ENCODE measurements around the gene ZNF235. TPM values are rescaled to one million over a fixed set of nuclear protein-coding genes. Genes with fewer than 3 reads are reported as not detected.

ZNF235 gene
- total RNA-seq, 1 experiment from 2014 or later, result 1.0 TPM

GRCh38 chr19:44277331-44277730 is 27.5 kb downstream of the ZNF235 start:
- Histone ChIP-seq H2AFZ (ENCODE audit: low read length) (no peak overlapping the region), H3K79me2 (ENCODE audit: low read length) (no peaks in the 10 kb centered on the region), H3K4me2 (ENCODE audit: low read length) (no peak overlapping the region), H3K27ac (ENCODE audit: low read length) (no peak overlapping the region), H3K4me1 (ENCODE audit: insufficient read depth, low read length) (peaks cover 11% of the 10 kb centered on the region), H3K9me2 (replicated peaks; ENCODE audit: low read length) (no peaks in the 10 kb centered on the region), H3F3A (ENCODE audit: low read length, unreplicated experiment) (no peaks in the 10 kb centered on the region), H3K9ac (ENCODE audit: low read length) (no peak overlapping the region), H3K27me3 (ENCODE audit: low read length) (no peaks in the 10 kb centered on the region), H4K20me1 (ENCODE audit: low read length) (no peaks in the 10 kb centered on the region), H3K9me3 (ENCODE audit: low read length) (no peaks in the 10 kb centered on the region), H3K4me3 (ENCODE audit: low read length) (no peak overlapping the region), H3K36me3 (ENCODE audit: low read depth, low read length) (no peaks in the 10 kb centered on the region)
- ChIA-PET POLR2A (ENCODE audit: unreplicated experiment) (no interaction called here), CTCF (no interaction called here)
- TF ChIP-seq EZH2 (IDR thresholded peaks at IDR 0.05; ENCODE audit: low read length, unreplicated experiment) (no peak), EZH2phosphoT487 (IDR thresholded peaks at IDR 0.05; ENCODE audit: borderline replicate concordance, low read length) (no peak), CTCF (conservative IDR thresholded peaks at IDR 0.05; ENCODE audit: low read depth, low read length) (no peak)
- ATAC-seq, result no peak
- intact Hi-C loops (cut with micrococcal nuclease), result no loop called here
- no peak for DNase-seq
- BruUV-seq (replicated peaks), result no TSS peak

- Histone ChIP-seq H3K79me2 (ENCODE audit: low read length) (no peaks in the 10 kb centered on the region), H3K4me2 (ENCODE audit: low read length) (peak overlapping the region; percentile 85)
- intact Hi-C loops (cut with micrococcal nuclease), result no loop called here
Observed at GRCh38 chr19:44260695-44261446, 44.0 kb downstream of the ZNF235 start.

DNA sequence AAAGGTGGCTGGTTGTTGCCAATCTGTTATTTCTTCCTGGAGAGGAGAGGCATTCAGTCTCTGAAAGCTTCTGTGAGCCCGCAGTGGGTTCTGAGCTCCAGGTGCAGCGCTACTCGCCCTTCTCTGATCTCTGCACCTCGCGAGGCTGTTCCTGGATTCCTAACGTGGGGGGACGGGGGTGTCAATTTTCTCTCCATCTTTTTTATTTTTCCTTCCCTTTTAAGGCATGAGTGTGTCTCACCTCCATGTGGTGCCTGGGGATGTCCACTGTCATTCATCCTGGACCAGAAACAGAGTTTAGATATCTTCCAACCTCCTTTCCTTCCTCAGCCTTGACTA is 44.5 kb downstream of the ZNF235 start:
- no peak for DNase-seq

More at GRCh38 chr19:44260695-44261446, 44.0 kb downstream of the ZNF235 start:
- no peaks in the 10 kb centered on the region for H3K9me2 ChIP-seq (replicated peaks; ENCODE audit: low read length)
- H3K4me1 ChIP-seq (ENCODE audit: insufficient read depth, low read length), result peaks cover 12% of the 10 kb centered on the region; the same call in 1 of the 2 replicates
- ChIA-PET POLR2A (ENCODE audit: unreplicated experiment) (no interaction called here), CTCF (no interaction called here)
- no TSS peak for BruUV-seq (replicated peaks)
- DNase-seq (no peak), ATAC-seq (no peak)
- no peak for TF ChIP-seq EZH2 (IDR thresholded peaks at IDR 0.05; ENCODE audit: low read length, unreplicated experiment)
- H2AFZ ChIP-seq (ENCODE audit: low read length), result peak overlapping the region; percentile 95
- no peaks in the 10 kb centered on the region for H4K20me1 ChIP-seq (ENCODE audit: low read length)
- no peaks in the 10 kb centered on the region for H3K9me3 ChIP-seq (ENCODE audit: low read length)
- H3K27me3 ChIP-seq (ENCODE audit: low read length), result no peaks in the 10 kb centered on the region
- no peaks in the 10 kb centered on the region for H3F3A ChIP-seq (ENCODE audit: low read length, unreplicated experiment)
- H3K4me3 ChIP-seq (ENCODE audit: low read length), result peak overlapping the region; percentile 65
- H3K9ac ChIP-seq (ENCODE audit: low read length), result no peak overlapping the region
- H3K27ac ChIP-seq (ENCODE audit: low read length), result no peak overlapping the region
- H3K36me3 ChIP-seq (ENCODE audit: low read depth, low read length), result no peaks in the 10 kb centered on the region

More for the DNA sequence above, 44.5 kb downstream of the ZNF235 start:
- Histone ChIP-seq H3F3A (ENCODE audit: low read length, unreplicated experiment) (no peaks in the 10 kb centered on the region), H3K27ac (ENCODE audit: low read length) (peak overlapping the region; percentile 51), H3K4me1 (ENCODE audit: insufficient read depth, low read length) (peaks cover 12% of the 10 kb centered on the region; the same call in 1 of the 2 replicates), H4K20me1 (ENCODE audit: low read length) (no peaks in the 10 kb centered on the region), H3K4me2 (ENCODE audit: low read length) (peak overlapping the region; percentile 85), H3K4me3 (ENCODE audit: low read length) (peak overlapping the region; percentile 65), H2AFZ (ENCODE audit: low read length) (peak overlapping the region; percentile 95), H3K36me3 (ENCODE audit: low read depth, low read length) (no peaks in the 10 kb centered on the region), H3K79me2 (ENCODE audit: low read length) (no peaks in the 10 kb centered on the region), H3K9me3 (ENCODE audit: low read length) (no peaks in the 10 kb centered on the region), H3K9ac (ENCODE audit: low read length) (peak overlapping the region; percentile 41), H3K27me3 (ENCODE audit: low read length) (no peaks in the 10 kb centered on the region), H3K9me2 (replicated peaks; ENCODE audit: low read length) (no peaks in the 10 kb centered on the region)
- intact Hi-C loops (cut with micrococcal nuclease), result no loop called here
- TF ChIP-seq EZH2 (IDR thresholded peaks at IDR 0.05; ENCODE audit: low read length, unreplicated experiment), result no peak
- no peak for TF ChIP-seq CTCF (conservative IDR thresholded peaks at IDR 0.05; ENCODE audit: low read depth, low read length)
- no peak for TF ChIP-seq EZH2phosphoT487 (IDR thresholded peaks at IDR 0.05; ENCODE audit: borderline replicate concordance, low read length)
- CTCF ChIA-PET, result no interaction called here
- POLR2A ChIA-PET (ENCODE audit: unreplicated experiment), result no interaction called here
- BruUV-seq (replicated peaks), result no TSS peak
- peak; percentile 35 for ATAC-seq
